ENCODE results near the gene LRRC75A.
"Not testable (repeated sequence)": the region's sequence is repeated elsewhere in the genome, so short reads cannot be mapped to it uniquely, and the experiment has no call there.

LRRC75A gene

GRCh38 chr17:16446338-16446983, 45.5 kb downstream of the LRRC75A start:
- TF ChIP-seq CTCF (IDR thresholded peaks at IDR 0.05; ENCODE audit: low read length, missing control alignments), result no peak
- no peak for DNase-seq (ENCODE audit: low read depth)
- H3K4me3 ChIP-seq (replicated peaks; ENCODE audit: low read depth, low read length), result no peak overlapping the region

- TF ChIP-seq CTCF (IDR thresholded peaks at IDR 0.05; ENCODE audit: low read length, missing control alignments), result no peak
Observed at GRCh38 chr17:16444258-16444886, 47.6 kb downstream of the LRRC75A start.

GRCh38 chr17:16443511-16444257, 48.3 kb downstream of the LRRC75A start:
- no peak for DNase-seq (ENCODE audit: low read depth)
- no peak for TF ChIP-seq CTCF (IDR thresholded peaks at IDR 0.05; ENCODE audit: low read length, missing control alignments)

More at GRCh38 chr17:16444258-16444886, 47.6 kb downstream of the LRRC75A start:
- no peak for DNase-seq (ENCODE audit: low read depth)
- no peak overlapping the region for H3K4me3 ChIP-seq (replicated peaks; ENCODE audit: low read depth, low read length)

GRCh38 chr17:16442594-16443510, 49.1 kb downstream of the LRRC75A start:
- TF ChIP-seq CTCF (IDR thresholded peaks at IDR 0.05; ENCODE audit: low read length, missing control alignments), result no peak
- peak; percentile 42 for DNase-seq (ENCODE audit: low read depth)
- peak overlapping the region; percentile 12 for H3K4me3 ChIP-seq (replicated peaks; ENCODE audit: low read depth, low read length)

More at GRCh38 chr17:16443511-16444257, 48.3 kb downstream of the LRRC75A start:
- no peak overlapping the region for H3K4me3 ChIP-seq (replicated peaks; ENCODE audit: low read depth, low read length)

GRCh38 chr17:16442141-16442540, 49.9 kb downstream of the LRRC75A start:
- H3K4me3 ChIP-seq (replicated peaks; ENCODE audit: low read depth, low read length), result peak overlapping the region; percentile 96
- no peak for TF ChIP-seq CTCF (IDR thresholded peaks at IDR 0.05; ENCODE audit: low read length, missing control alignments)
- DNase-seq (ENCODE audit: low read depth), result peak; percentile 85

- TF ChIP-seq CTCF (IDR thresholded peaks at IDR 0.05; ENCODE audit: low read length, missing control alignments), result no peak
- DNase-seq (ENCODE audit: low read depth), result no peak
- H3K4me3 ChIP-seq (replicated peaks; ENCODE audit: low read depth, low read length), result peak overlapping the region; percentile 96
Observed at GRCh38 chr17:16440901-16441629, 50.9 kb downstream of the LRRC75A start.

GRCh38 chr17:16440354-16440753, 51.6 kb downstream of the LRRC75A start:
- DNase-seq (ENCODE audit: low read depth), result not testable (repeated sequence)
- H3K4me3 ChIP-seq (replicated peaks; ENCODE audit: low read depth, low read length), result peak overlapping the region; percentile 96
